BLaER1 (cell line): Measurements from ENCODE around the gene SIGLEC5.

ENCODE experiments used
- H3K27ac ChIP-seq: shearing (Covaris generic); formaldehyde crosslinking; 2 replicates; pipeline ENCODE4 v1.8.1; 2022
- H3K27me3 ChIP-seq: shearing (Covaris generic); formaldehyde crosslinking; 2 replicates; pipeline ENCODE4 v1.8.1; 2022
- H3K36me3 ChIP-seq: shearing (Covaris generic); formaldehyde crosslinking; 2 replicates; pipeline ENCODE4 v1.8.1; 2022
- H3K4me1 ChIP-seq: shearing (Covaris generic); formaldehyde crosslinking; 2 replicates; pipeline ENCODE4 v1.8.1; 2022
- H3K4me2 ChIP-seq: shearing (Covaris generic); formaldehyde crosslinking; 2 replicates; pipeline ENCODE4 v1.8.1; 2022
- H3K4me3 ChIP-seq: shearing (Covaris generic); formaldehyde crosslinking; 2 replicates; pipeline ENCODE4 v1.8.1; 2022
- H3K9ac ChIP-seq: shearing (Covaris generic); formaldehyde crosslinking; 2 replicates; pipeline ENCODE4 v1.8.1; 2022
- H3K9me3 ChIP-seq: shearing (Covaris generic); formaldehyde crosslinking; 2 replicates; pipeline ENCODE4 v1.8.1; 2022
- H4K20me1 ChIP-seq: shearing (Covaris generic); formaldehyde crosslinking; 2 replicates; pipeline ENCODE4 v1.8.1; 2022
- Cebpa-rat ChIP-seq: shearing (Covaris generic); IDR thresholded peaks from 2 replicates; pipeline ENCODE4 v1.8.1; 2022

Gene SIGLEC5

DNA sequence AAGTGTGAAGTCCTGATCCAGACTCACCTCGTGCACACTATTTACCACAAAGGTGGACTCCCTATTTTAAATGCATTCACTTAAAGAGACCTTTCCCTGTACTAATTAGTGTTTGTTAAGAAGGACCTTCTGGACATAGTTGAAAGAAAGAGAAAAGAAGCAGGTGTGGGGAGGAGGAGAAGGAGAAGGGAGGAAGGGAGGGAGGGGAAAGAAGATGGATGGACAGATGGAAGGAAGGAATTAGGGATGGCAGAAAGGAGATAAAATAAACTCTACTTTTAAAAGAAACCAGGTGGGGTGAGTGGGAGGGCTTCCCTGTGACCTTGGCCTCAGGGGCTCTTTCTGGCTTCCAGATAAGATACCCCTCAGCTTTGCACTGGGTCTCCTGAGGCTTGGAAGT is 37.7 kb downstream of the SIGLEC5 start:
- Histone ChIP-seq H3K9ac (no peak overlapping the region), H3K36me3 (peaks cover 10% of the 10 kb centered on the region), H3K9me3 (peaks cover 11% of the 10 kb centered on the region), H3K27ac (no peak overlapping the region), H3K4me2 (no peak overlapping the region), H4K20me1 (no peaks in the 10 kb centered on the region), H3K27me3 (no peaks in the 10 kb centered on the region), H3K4me3 (no peak overlapping the region), H3K4me1 (peaks cover 18% of the 10 kb centered on the region)
- TF ChIP-seq Cebpa-rat, result no peak

- Histone ChIP-seq H4K20me1 (no peaks in the 10 kb centered on the region), H3K9ac (no peak overlapping the region), H3K4me3 (no peak overlapping the region), H3K4me2 (no peak overlapping the region), H3K9me3 (peaks cover 32% of the 10 kb centered on the region), H3K27ac (no peak overlapping the region), H3K4me1 (peaks cover 18% of the 10 kb centered on the region), H3K36me3 (peaks cover 29% of the 10 kb centered on the region), H3K27me3 (no peaks in the 10 kb centered on the region)
- TF ChIP-seq Cebpa-rat, result no peak
Measured at GRCh38 chr19:51590441-51590840, 39.8 kb downstream of the SIGLEC5 start.

DNA sequence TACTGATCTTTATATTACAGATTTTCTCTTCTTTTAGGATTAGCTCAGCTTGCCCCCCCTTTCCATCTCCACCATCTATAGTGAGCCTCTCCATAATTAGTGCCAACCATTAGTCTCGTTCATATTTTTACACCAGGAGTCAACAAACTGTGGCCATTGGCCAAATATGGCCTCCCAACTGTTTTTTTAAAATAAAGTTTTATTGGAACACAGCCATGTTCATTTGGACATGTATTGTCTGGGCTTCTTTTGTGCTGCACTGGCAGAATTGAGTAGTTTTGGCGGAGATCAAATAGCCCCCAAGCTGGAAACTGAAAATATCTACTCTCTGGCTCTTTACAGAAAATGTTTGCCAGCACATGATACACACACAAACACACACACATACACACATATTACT is 40.7 kb downstream of the SIGLEC5 start:
- Histone ChIP-seq H3K4me2 (no peak overlapping the region), H3K4me3 (no peak overlapping the region), H3K27ac (no peak overlapping the region), H4K20me1 (no peaks in the 10 kb centered on the region), H3K9me3 (peaks cover 39% of the 10 kb centered on the region), H3K4me1 (peaks cover 12% of the 10 kb centered on the region), H3K9ac (no peak overlapping the region), H3K27me3 (no peaks in the 10 kb centered on the region), H3K36me3 (peaks cover 37% of the 10 kb centered on the region)
- TF ChIP-seq Cebpa-rat, result no peak

- H3K4me3 ChIP-seq, result no peak overlapping the region; the same call in 1 of the 2 replicates
- H3K27ac ChIP-seq, result no peak overlapping the region
- H3K9ac ChIP-seq, result no peak overlapping the region
- no peaks in the 10 kb centered on the region for H4K20me1 ChIP-seq
- peaks cover 39% of the 10 kb centered on the region for H3K9me3 ChIP-seq
- H3K36me3 ChIP-seq, result peaks cover 49% of the 10 kb centered on the region
- H3K4me1 ChIP-seq, result no peaks in the 10 kb centered on the region
- H3K27me3 ChIP-seq, result no peaks in the 10 kb centered on the region
- no peak for TF ChIP-seq Cebpa-rat
- H3K4me2 ChIP-seq, result no peak overlapping the region
Measured at GRCh38 chr19:51587264-51588191, 42.7 kb downstream of the SIGLEC5 start.

GRCh38 chr19:51586799-51587198 is 43.4 kb downstream of the SIGLEC5 start:
- Histone ChIP-seq H3K36me3 (peaks cover 57% of the 10 kb centered on the region), H3K9ac (no peak overlapping the region), H3K4me1 (no peaks in the 10 kb centered on the region), H3K27me3 (no peaks in the 10 kb centered on the region), H3K4me2 (no peak overlapping the region), H4K20me1 (no peaks in the 10 kb centered on the region), H3K4me3 (no peak overlapping the region; the same call in 1 of the 2 replicates), H3K9me3 (peaks cover 39% of the 10 kb centered on the region), H3K27ac (no peak overlapping the region)
- no peak for TF ChIP-seq Cebpa-rat

GRCh38 chr19:51586103-51586728 is 44.0 kb downstream of the SIGLEC5 start:
- Histone ChIP-seq H3K4me2 (no peak overlapping the region), H3K27ac (no peak overlapping the region), H4K20me1 (no peaks in the 10 kb centered on the region), H3K9ac (no peak overlapping the region), H3K4me1 (no peaks in the 10 kb centered on the region), H3K9me3 (peaks cover 39% of the 10 kb centered on the region), H3K36me3 (peaks cover 62% of the 10 kb centered on the region), H3K4me3 (no peak overlapping the region), H3K27me3 (no peaks in the 10 kb centered on the region)
- no peak for TF ChIP-seq Cebpa-rat

DNA sequence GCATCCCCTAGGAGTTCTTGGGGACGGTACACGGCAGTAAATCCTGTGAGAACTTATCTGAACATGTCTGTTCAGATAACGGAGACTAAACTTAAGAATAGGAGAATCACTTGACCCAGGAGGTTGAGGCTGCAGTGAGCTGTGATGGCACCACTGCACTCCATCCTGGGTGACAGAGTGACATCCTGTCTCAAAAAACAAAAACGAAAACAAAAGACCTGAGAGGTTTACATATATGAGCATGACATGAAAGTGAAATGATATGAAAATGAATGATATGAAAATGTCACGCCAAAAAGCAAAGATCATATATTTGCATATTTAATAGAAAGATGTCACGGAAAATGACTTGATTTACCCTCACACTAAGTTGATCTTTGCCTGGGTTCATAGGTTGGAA is 53.4 kb downstream of the SIGLEC5 start:
- Histone ChIP-seq H3K4me2 (no peak overlapping the region), H3K4me3 (no peak overlapping the region), H3K9ac (no peak overlapping the region), H4K20me1 (no peaks in the 10 kb centered on the region), H3K9me3 (no peaks in the 10 kb centered on the region), H3K27me3 (no peaks in the 10 kb centered on the region), H3K36me3 (peaks cover 35% of the 10 kb centered on the region), H3K27ac (no peak overlapping the region), H3K4me1 (peaks cover 10% of the 10 kb centered on the region)
- no peak for TF ChIP-seq Cebpa-rat

DNA sequence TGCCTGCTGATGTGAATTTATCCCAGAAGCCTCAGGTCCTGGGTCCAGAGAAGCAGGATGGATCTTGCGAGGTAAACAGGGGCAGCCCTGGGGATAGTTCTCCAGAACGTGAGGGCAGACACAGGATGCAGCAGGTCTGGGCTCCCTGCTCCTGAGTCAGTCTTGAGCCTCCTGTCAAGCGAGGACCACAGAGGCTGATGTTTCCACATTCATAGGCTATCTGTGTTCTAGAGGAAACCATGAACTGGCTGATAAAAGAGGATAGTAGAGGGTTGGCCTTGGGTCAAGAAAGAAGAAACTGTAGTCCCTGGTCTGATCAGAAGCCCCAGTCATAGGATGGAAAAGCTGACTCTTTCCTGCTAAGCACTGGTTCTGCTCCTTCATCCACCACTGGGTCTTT is 56.9 kb downstream of the SIGLEC5 start:
- no peak overlapping the region for H3K4me2 ChIP-seq
- H3K9ac ChIP-seq, result no peak overlapping the region
- no peaks in the 10 kb centered on the region for H3K9me3 ChIP-seq
- H3K27me3 ChIP-seq, result no peaks in the 10 kb centered on the region
- no peak overlapping the region for H3K4me3 ChIP-seq
- H3K27ac ChIP-seq, result no peak overlapping the region
- TF ChIP-seq Cebpa-rat, result no peak
- no peaks in the 10 kb centered on the region for H4K20me1 ChIP-seq
- H3K36me3 ChIP-seq, result peaks cover 18% of the 10 kb centered on the region
- peaks cover 12% of the 10 kb centered on the region for H3K4me1 ChIP-seq

DNA sequence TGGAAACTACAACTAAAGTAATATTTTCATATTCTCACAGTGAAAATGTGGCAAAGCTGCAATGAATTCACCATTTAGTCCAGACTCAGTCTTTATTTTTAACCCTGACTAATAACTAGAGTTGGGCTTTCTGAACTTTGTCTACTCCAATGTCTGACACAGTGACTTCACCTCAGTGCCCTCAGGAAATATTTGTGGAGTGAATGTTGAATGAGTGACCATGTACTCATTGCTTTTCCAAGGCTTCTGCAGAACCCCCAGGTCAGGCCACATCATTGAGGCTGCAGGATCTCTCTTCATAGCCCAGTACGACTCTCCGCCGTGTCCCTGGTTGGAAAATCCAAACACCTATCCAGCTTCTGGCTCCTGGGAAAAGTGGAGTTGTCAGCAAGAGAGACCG is 57.3 kb downstream of the SIGLEC5 start:
- Histone ChIP-seq H3K36me3 (peaks cover 16% of the 10 kb centered on the region), H3K27ac (no peak overlapping the region), H3K27me3 (no peaks in the 10 kb centered on the region), H3K4me1 (peaks cover 12% of the 10 kb centered on the region), H3K4me3 (no peak overlapping the region), H3K4me2 (no peak overlapping the region), H3K9me3 (no peaks in the 10 kb centered on the region), H4K20me1 (no peaks in the 10 kb centered on the region), H3K9ac (no peak overlapping the region)
- TF ChIP-seq Cebpa-rat, result no peak

GRCh38 chr19:51572410-51572809 is 57.8 kb downstream of the SIGLEC5 start:
- Histone ChIP-seq H3K9me3 (no peaks in the 10 kb centered on the region), H3K27me3 (no peaks in the 10 kb centered on the region), H3K4me1 (peaks cover 12% of the 10 kb centered on the region), H3K36me3 (peaks cover 16% of the 10 kb centered on the region), H3K27ac (no peak overlapping the region), H4K20me1 (no peaks in the 10 kb centered on the region), H3K4me3 (no peak overlapping the region), H3K4me2 (peak overlapping the region; percentile 75), H3K9ac (no peak overlapping the region)
- no peak for TF ChIP-seq Cebpa-rat
